Esophagus muscularis mucosa (tissue), 4 donors: ENCODE data around the gene AFF4. TPM values are rescaled to one million over a fixed set of nuclear protein-coding genes. Genes with fewer than 3 reads are reported as not detected.
"Not testable (repeated sequence)": the region's sequence is repeated elsewhere in the genome, so short reads cannot be mapped to it uniquely, and the experiment has no call there.

Experiments
- DNase-seq: peaks from one replicate; pipeline ENCODE4 v3.0.0-alpha.2; 2017; ENCODE audit errors: extremely low spot score
- H3K27ac ChIP-seq, 4 donors: fragments of 200-600 bp; sonication (generic); replicated peaks in 1 of 4; 1 replicate in 3 of 4; 2 replicates in 1 of 4; pipeline ENCODE4 v1.5.1; 2016 to 2019; ENCODE audit warnings: mild to moderate bottlenecking in 1 of 4
- H3K27me3 ChIP-seq, 4 donors: fragments of 200-600 bp; sonication (generic); one replicate each; pipeline versions ENCODE4 v1.5.1 to v1.6.0; 2016 to 2019
- H3K36me3 ChIP-seq, 4 donors: fragments of 200-600 bp; sonication (generic); one replicate each; pipeline ENCODE4 v1.5.1; 2016 to 2019
- H3K4me1 ChIP-seq, 4 donors: fragments of 200-600 bp; sonication (generic); one replicate each; pipeline ENCODE4 v1.5.1; 2016 to 2019
- H3K4me3 ChIP-seq, 4 donors: fragments of 200-600 bp; sonication (generic); 1 replicate in 2 of 4; 2 replicates in 2 of 4; pipeline ENCODE4 v1.5.1; 2016 to 2019; ENCODE audit warnings: mild to moderate bottlenecking in 4 of 4, moderate library complexity in 1 of 4
- H3K9me3 ChIP-seq, 4 donors: fragments of 200-600 bp; sonication (generic); 1 replicate in 3 of 4; 2 replicates in 1 of 4; pipeline ENCODE4 v1.5.1; 2016 to 2019
- EP300 ChIP-seq: sonication (generic); formaldehyde crosslinking; IDR thresholded peaks from one replicate; pipeline ENCODE4 v1.6.1; 2017; ENCODE audit warnings: antibody characterized with exemption
- POLR2A ChIP-seq: fragments of 450-650 bp; IDR thresholded peaks from one replicate; pipeline ENCODE4 v1.6.1; 2017; ENCODE audit warnings: antibody characterized with exemption, moderate library complexity, mild to moderate bottlenecking, low read depth
- POLR2AphosphoS5 ChIP-seq, 2 donors: sonication (generic); formaldehyde crosslinking; IDR thresholded peaks; one replicate each; pipeline ENCODE4 v1.6.1; 2017; ENCODE audit warnings: antibody characterized with exemption in 2 of 2
- WGBS: methylation state at CpG from one replicate; pipeline ENCODE4 v1.1.5; 2018; 5-methylcytosine and 5-hydroxymethylcytosine counted together
- intact Hi-C: fragments of 100-400 bp; cut with DNase I; formaldehyde crosslinking; loops from one replicate; pipeline ENCODE4 v1.15.1; 2023
- total RNA-seq, 4 donors: library from RNA; depleted of rRNA; stranded (reverse); fragments of >200 nt; gene quantifications; one replicate each; pipeline versions ENCODE4 v1.1.0 to v1.2.1, GENCODE V29; 2016
- TF ChIP-seq, protein P1 (sequence below), 3 experiments: fragments of 200-600 bp in 2 of 3; fragments of 450-650 bp in 1 of 3; sonication (generic) in 2 of 3; IDR thresholded peaks; one replicate each; pipeline ENCODE4 v1.5.1; 2017 to 2019; ENCODE audit warnings: antibody characterized with exemption in 3 of 3, mild to moderate bottlenecking in 2 of 3, moderate library complexity in 1 of 3

Gene AFF4
- total RNA-seq, 4 donors from 2014 or later = 56.1 to 74.1 (median 63.0) TPM

- WGBS = 45% methylated on average over 6 of the region's 6 CpGs
Measured at GRCh38 chr5:132953710-132954109, 9.7 kb downstream of the AFF4 start.

DNA sequence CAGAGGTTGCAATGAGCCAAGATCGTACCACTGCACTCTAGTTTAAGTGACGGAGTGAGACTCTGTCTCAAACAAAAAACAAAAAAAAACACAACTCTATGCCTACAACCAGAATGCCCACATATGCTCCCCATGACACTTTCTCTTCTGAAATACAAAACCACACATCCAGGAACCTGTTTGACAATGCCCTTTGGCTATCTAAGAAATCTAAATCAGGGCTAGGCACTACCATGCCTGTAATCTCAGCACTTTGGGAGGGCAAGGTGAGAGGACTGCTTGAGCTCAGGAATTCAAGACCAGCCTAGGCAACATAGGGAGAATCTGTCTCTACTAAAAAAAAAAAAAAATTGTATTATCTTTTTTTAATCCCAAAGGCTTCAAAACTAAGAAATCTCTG is 10.6 kb downstream of the AFF4 start:
- H3K36me3 ChIP-seq = peaks cover 0 to 9% (median 5%) of the 10 kb centered on the region in 4 donors
- H3K4me1 ChIP-seq = peaks cover 33 to 87% (median 60%) of the 10 kb centered on the region in 4 donors
- H3K4me3 ChIP-seq = no peak overlapping the region
- no peak for DNase-seq
- intact Hi-C loops = no loop called here
- no peak for TF ChIP-seq EP300
- TF ChIP-seq, protein P1, sequence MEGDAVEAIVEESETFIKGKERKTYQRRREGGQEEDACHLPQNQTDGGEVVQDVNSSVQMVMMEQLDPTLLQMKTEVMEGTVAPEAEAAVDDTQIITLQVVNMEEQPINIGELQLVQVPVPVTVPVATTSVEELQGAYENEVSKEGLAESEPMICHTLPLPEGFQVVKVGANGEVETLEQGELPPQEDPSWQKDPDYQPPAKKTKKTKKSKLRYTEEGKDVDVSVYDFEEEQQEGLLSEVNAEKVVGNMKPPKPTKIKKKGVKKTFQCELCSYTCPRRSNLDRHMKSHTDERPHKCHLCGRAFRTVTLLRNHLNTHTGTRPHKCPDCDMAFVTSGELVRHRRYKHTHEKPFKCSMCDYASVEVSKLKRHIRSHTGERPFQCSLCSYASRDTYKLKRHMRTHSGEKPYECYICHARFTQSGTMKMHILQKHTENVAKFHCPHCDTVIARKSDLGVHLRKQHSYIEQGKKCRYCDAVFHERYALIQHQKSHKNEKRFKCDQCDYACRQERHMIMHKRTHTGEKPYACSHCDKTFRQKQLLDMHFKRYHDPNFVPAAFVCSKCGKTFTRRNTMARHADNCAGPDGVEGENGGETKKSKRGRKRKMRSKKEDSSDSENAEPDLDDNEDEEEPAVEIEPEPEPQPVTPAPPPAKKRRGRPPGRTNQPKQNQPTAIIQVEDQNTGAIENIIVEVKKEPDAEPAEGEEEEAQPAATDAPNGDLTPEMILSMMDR (IDR thresholded peaks at IDR 0.05) = no peak
- no peak for TF ChIP-seq POLR2A
- no peak for TF ChIP-seq POLR2AphosphoS5 (IDR thresholded peaks at IDR 0.05)
- no peaks in the 10 kb centered on the region for H3K27me3 ChIP-seq
- no peak overlapping the region for H3K27ac ChIP-seq
- H3K9me3 ChIP-seq = no peaks in the 10 kb centered on the region
- WGBS = 85% methylated on average over 2 of the region's 2 CpGs

More at GRCh38 chr5:132953710-132954109, 9.7 kb downstream of the AFF4 start:
- no peak overlapping the region for H3K4me3 ChIP-seq
- peaks cover 0 to 9% (median 5%) of the 10 kb centered on the region in 4 donors for H3K36me3 ChIP-seq
- no peak for DNase-seq
- no peaks in the 10 kb centered on the region for H3K9me3 ChIP-seq
- intact Hi-C loops = no loop called here
- peaks cover 27 to 82% (median 59%) of the 10 kb centered on the region in 4 donors for H3K4me1 ChIP-seq
- H3K27me3 ChIP-seq = no peaks in the 10 kb centered on the region
- H3K27ac ChIP-seq = peak overlapping the region in 3 of 4 donors; percentile 0 to 45 (median 37)
- TF ChIP-seq, protein P1 (IDR thresholded peaks at IDR 0.05) = no peak
- TF ChIP-seq POLR2A (no peak), POLR2AphosphoS5 (IDR thresholded peaks at IDR 0.05) (no peak), EP300 (no peak)

- H3K4me1 ChIP-seq = peaks cover 37 to 88% (median 56%) of the 10 kb centered on the region in 4 donors
- no peak overlapping the region for H3K4me3 ChIP-seq
- no peak for DNase-seq
- intact Hi-C loops = no loop called here
- H3K27ac ChIP-seq = no peak overlapping the region
- 87% methylated on average over 2 of the region's 2 CpGs for WGBS
- H3K9me3 ChIP-seq = no peaks in the 10 kb centered on the region
- TF ChIP-seq POLR2A (no peak), EP300 (no peak), POLR2AphosphoS5 (IDR thresholded peaks at IDR 0.05) (no peak)
- TF ChIP-seq, protein P1 (IDR thresholded peaks at IDR 0.05) = no peak
- H3K36me3 ChIP-seq = peaks cover 0 to 9% (median 5%) of the 10 kb centered on the region in 4 donors
- H3K27me3 ChIP-seq = no peaks in the 10 kb centered on the region
Measured at GRCh38 chr5:132951897-132952296, 11.5 kb downstream of the AFF4 start.

DNA sequence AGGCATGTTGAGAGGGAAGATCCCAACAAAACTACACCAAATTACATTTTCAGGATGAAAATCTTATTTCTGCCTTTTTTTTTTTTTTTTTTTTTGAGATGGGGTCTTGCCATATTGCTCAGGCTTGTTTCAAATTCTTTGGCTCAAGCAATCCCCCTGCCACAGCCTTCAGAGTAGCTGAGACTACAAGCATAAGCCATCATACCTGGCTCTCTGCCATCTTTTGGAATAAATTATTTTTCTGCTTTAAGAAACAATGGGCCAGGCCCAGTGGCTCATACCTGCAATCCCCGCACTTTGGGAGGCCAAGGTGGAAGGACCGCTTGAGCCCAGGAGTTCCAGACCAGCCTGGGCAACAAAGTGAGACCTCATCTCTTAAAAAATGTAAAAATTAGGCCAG is 14.3 kb downstream of the AFF4 start:
- Histone ChIP-seq H3K4me1 (peaks cover 37 to 75% (median 47%) of the 10 kb centered on the region in 4 donors), H3K9me3 (no peaks in the 10 kb centered on the region), H3K27me3 (no peaks in the 10 kb centered on the region), H3K27ac (no peak overlapping the region), H3K36me3 (peaks cover 0 to 1% (median under 1%) of the 10 kb centered on the region in 4 donors), H3K4me3 (no peak overlapping the region)
- no peak for DNase-seq
- TF ChIP-seq POLR2A = no peak
- TF ChIP-seq EP300 = no peak
- no peak for TF ChIP-seq POLR2AphosphoS5 (IDR thresholded peaks at IDR 0.05)
- TF ChIP-seq, protein P1 (IDR thresholded peaks at IDR 0.05) = no peak
- intact Hi-C loops = no loop called here
- 94% methylated on average over 2 of the region's 2 CpGs for WGBS

DNA sequence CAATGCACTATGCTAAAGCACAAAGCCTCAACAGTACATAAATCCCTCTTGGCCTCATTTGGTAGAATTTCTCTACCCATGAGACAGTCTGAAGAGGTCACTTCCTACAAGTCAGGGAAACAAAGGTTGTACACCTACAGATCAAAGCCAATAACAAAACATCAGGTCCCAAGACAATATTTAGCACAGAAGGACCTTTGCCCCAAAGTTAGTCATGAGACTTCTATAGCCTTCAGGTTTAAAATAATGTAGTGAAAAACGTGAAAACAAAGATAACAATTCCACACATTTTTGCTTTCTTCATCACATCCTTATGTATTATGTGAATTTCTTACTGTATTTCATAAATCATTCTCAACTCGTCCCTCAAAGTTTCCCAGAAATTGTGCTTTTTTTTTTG is 15.8 kb downstream of the AFF4 start:
- 42% methylated on average over 2 of the region's 2 CpGs for WGBS
- peaks cover 0 to 2% (median under 1%) of the 10 kb centered on the region in 4 donors for H3K36me3 ChIP-seq
- peaks cover 33 to 75% (median 45%) of the 10 kb centered on the region in 4 donors for H3K4me1 ChIP-seq
- H3K27me3 ChIP-seq = no peaks in the 10 kb centered on the region
- TF ChIP-seq, protein P1 (IDR thresholded peaks at IDR 0.05) = no peak
- TF ChIP-seq EP300 (no peak), POLR2A (no peak), POLR2AphosphoS5 (IDR thresholded peaks at IDR 0.05) (no peak)
- DNase-seq = no peak
- H3K9me3 ChIP-seq = no peaks in the 10 kb centered on the region
- intact Hi-C loops = no loop called here
- no peak overlapping the region for H3K27ac ChIP-seq
- no peak overlapping the region for H3K4me3 ChIP-seq

DNA sequence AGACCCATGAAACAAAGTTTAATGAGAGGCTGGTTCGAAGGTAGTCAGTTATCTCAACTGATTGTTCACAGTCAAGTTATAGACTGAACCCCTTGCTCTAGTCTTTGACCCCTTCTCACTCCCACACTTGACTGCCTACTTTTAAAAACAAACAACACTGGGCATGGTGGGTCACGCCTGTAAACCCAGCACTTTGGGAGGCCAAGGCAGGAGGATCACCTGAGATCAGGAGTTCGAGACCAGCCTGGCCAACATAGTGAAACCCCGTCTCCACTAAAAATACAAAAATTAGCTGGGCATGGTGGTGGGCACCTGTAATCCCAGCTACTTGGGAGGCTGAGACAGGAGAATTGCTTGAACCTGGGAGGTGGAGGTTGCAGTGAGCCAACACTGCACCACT is 18.1 kb downstream of the AFF4 start:
- H3K36me3 ChIP-seq, H3K27ac ChIP-seq, intact Hi-C loops, H3K27me3 ChIP-seq, H3K4me3 ChIP-seq, H3K9me3 ChIP-seq, DNase-seq: not testable (repeated sequence)
- WGBS = 100% methylated on average over 4 of the region's 4 CpGs
- peaks cover 26 to 79% (median 51%) of the 10 kb centered on the region in 4 donors for H3K4me1 ChIP-seq
